ENCODE measurements around the gene PIK3R2.
A peak's percentile ranks its signal among the peaks of the same experiment; 100 is the strongest.

GRCh38 chr19:18118420-18119012 lies 34.4 kb upstream of the PIK3R2 start:
- TF ChIP-seq YY1 (IDR thresholded peaks at IDR 0.05; ENCODE audit: low read depth): no peak
- TF ChIP-seq NFIC (IDR thresholded peaks at IDR 0.05): no peak
- no peak for TF ChIP-seq TAF1 (IDR thresholded peaks at IDR 0.05; ENCODE audit: low read depth)
- no peak for TF ChIP-seq RAD21 (IDR thresholded peaks at IDR 0.05; ENCODE audit: low read depth)
- no peak for TF ChIP-seq REST (IDR thresholded peaks at IDR 0.05; ENCODE audit: low read depth)
- 0 out of 2 replicates have a peak, but pooled peaks have one; percentile 2 for TF ChIP-seq MAX (IDR thresholded peaks at IDR 0.05)
- TF ChIP-seq USF1 (IDR thresholded peaks at IDR 0.05): no peak
- TF ChIP-seq FOXM1 (IDR thresholded peaks at IDR 0.05; ENCODE audit: borderline replicate concordance, low read depth): no peak
- no peak for TF ChIP-seq TCF12 (IDR thresholded peaks at IDR 0.05; ENCODE audit: low read depth)
- TF ChIP-seq CREB1 (IDR thresholded peaks at IDR 0.05; ENCODE audit: low read depth): no peak
- TF ChIP-seq EGR1 (IDR thresholded peaks at IDR 0.05): no peak
